ENCODE results near the gene NIN.

Gene NIN

GRCh38 chr14:50733494-50733893 is 97.5 kb downstream of the NIN start:
- TF ChIP-seq CTCF (IDR thresholded peaks at IDR 0.05; ENCODE audit: low read depth, low read length) = no peak
- in situ Hi-C loops (cut with HindIII; ENCODE audit: low sequenced_read_pairs) = no loop called here
- no peak for DNase-seq (ENCODE audit: low read depth, low spot score)
- no peak overlapping the region for H3K4me3 ChIP-seq (ENCODE audit: low read depth, low read length)

GRCh38 chr14:50728836-50729235 is 102.1 kb downstream of the NIN start:
- TF ChIP-seq CTCF (IDR thresholded peaks at IDR 0.05; ENCODE audit: low read depth, low read length) = no peak
- no peak for DNase-seq (ENCODE audit: low read depth, low spot score)
- in situ Hi-C loops (cut with HindIII; ENCODE audit: low sequenced_read_pairs) = no loop called here
- H3K4me3 ChIP-seq (ENCODE audit: low read depth, low read length) = no peak overlapping the region

- peak; percentile 83 for DNase-seq (ENCODE audit: low read depth, low spot score)
- in situ Hi-C loops (cut with HindIII; ENCODE audit: low sequenced_read_pairs) = no loop called here
- no peak for TF ChIP-seq CTCF (IDR thresholded peaks at IDR 0.05; ENCODE audit: low read depth, low read length)
- no peak overlapping the region for H3K4me3 ChIP-seq (ENCODE audit: low read depth, low read length)
These were observed 104.4 kb downstream of the NIN start for GRCh38 chr14:50726372-50727107.

GRCh38 chr14:50725761-50726160 is 105.2 kb downstream of the NIN start:
- in situ Hi-C loops (cut with HindIII; ENCODE audit: low sequenced_read_pairs) = no loop called here
- TF ChIP-seq CTCF (IDR thresholded peaks at IDR 0.05; ENCODE audit: low read depth, low read length) = no peak
- no peak for DNase-seq (ENCODE audit: low read depth, low spot score)
- H3K4me3 ChIP-seq (ENCODE audit: low read depth, low read length) = no peak overlapping the region

GRCh38 chr14:50719911-50720759 is 110.8 kb downstream of the NIN start:
- in situ Hi-C loops (cut with HindIII; ENCODE audit: low sequenced_read_pairs) = no loop called here
- no peak for TF ChIP-seq CTCF (IDR thresholded peaks at IDR 0.05; ENCODE audit: low read depth, low read length)
- no peak for DNase-seq (ENCODE audit: low read depth, low spot score)
- no peak overlapping the region for H3K4me3 ChIP-seq (ENCODE audit: low read depth, low read length)

GRCh38 chr14:50718949-50719348 is 112.0 kb downstream of the NIN start:
- in situ Hi-C loops (cut with HindIII; ENCODE audit: low sequenced_read_pairs) = no loop called here
- no peak for TF ChIP-seq CTCF (IDR thresholded peaks at IDR 0.05; ENCODE audit: low read depth, low read length)
- no peak overlapping the region for H3K4me3 ChIP-seq (ENCODE audit: low read depth, low read length)
- DNase-seq (ENCODE audit: low read depth, low spot score) = no peak

Data from astrocyte of the spinal cord (primary cell).